H1 (cell line): ENCODE data around the gene RBM14.

Source experiments
- CREB1 ChIP-seq: IDR thresholded peaks from 2 replicates; pipeline ENCODE4 v1.6.1; 2012; ENCODE audit warnings: inconsistent platforms
- SP1 ChIP-seq: IDR thresholded peaks from 2 replicates; pipeline ENCODE4 v1.6.1; 2011; ENCODE audit warnings: low read depth, low read length
- TF ChIP-seq, protein P1 (sequence below), 3 experiments: IDR thresholded peaks; 1 replicate in 2 of 3; 2 replicates in 1 of 3; pipeline versions ENCODE4 v1.5.1 to v1.6.1; 2011; ENCODE audit warnings: low read length in 3 of 3, mild to moderate bottlenecking in 3 of 3, inconsistent platforms in 2 of 3, low read depth in 1 of 3, moderate library complexity in 1 of 3; ENCODE audit not compliant: insufficient read depth in 1 of 3; ENCODE audit errors: control extremely low read depth in 1 of 3

DNA sequence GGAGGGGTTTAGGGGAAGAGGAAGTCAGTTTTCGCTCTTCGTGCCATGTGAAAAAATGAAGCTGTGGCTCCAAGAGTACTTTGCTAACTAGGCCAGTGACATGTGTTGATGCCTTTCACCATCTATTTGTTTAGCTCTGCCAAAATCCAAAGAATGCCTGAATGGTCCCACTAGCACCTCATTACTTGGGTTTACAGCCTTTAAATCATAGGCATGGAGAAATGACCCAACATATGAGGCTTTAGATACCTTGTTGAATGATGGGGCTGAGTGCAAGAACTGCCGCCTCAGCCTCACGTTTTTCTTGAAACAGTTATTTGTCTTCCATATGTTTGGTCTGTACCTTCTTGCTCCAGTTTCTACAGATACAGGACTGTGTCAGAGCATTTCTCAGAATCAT, 30.4 kb downstream of the RBM14 start:
- TF ChIP-seq SP1 (no peak), CREB1 (no peak)
- TF ChIP-seq, protein P1, sequence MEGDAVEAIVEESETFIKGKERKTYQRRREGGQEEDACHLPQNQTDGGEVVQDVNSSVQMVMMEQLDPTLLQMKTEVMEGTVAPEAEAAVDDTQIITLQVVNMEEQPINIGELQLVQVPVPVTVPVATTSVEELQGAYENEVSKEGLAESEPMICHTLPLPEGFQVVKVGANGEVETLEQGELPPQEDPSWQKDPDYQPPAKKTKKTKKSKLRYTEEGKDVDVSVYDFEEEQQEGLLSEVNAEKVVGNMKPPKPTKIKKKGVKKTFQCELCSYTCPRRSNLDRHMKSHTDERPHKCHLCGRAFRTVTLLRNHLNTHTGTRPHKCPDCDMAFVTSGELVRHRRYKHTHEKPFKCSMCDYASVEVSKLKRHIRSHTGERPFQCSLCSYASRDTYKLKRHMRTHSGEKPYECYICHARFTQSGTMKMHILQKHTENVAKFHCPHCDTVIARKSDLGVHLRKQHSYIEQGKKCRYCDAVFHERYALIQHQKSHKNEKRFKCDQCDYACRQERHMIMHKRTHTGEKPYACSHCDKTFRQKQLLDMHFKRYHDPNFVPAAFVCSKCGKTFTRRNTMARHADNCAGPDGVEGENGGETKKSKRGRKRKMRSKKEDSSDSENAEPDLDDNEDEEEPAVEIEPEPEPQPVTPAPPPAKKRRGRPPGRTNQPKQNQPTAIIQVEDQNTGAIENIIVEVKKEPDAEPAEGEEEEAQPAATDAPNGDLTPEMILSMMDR (IDR thresholded peaks at IDR 0.05; ENCODE audit: control extremely low read depth in 1 of 3, insufficient read depth in 1 of 3, low read depth in 1 of 3, low read length in 3 of 3) = no peak
